HG03159 (cell line): ENCODE measurements around the gene CTDSP1.

Experiments used
- ATAC-seq: cut with Tn5 transposase; IDR thresholded peaks from one replicate; pipeline ENCODE4 v1.9.1; 2021; ENCODE audit warnings: mild to moderate bottlenecking, moderate library complexity; ENCODE audit not compliant: unreplicated experiment

The CTDSP1 gene

DNA sequence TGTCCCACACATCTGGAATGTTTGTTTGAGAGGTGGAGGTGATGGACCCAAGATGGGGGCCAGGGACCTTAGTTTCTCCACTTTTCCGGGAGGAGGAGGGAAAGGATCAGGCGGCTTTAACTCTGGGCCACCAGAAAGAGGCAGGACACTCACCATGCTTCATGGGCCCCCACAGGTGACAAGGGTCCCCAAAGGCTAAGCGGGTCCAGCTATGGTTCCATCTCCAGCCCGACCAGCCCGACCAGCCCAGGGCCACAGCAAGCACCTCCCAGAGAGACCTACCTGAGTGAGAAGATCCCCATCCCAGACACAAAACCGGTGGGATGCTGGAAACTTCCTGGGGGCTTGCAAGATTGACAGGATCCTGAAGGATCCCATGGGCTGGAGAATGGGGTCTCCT lies 16.9 kb upstream of the CTDSP1 start:
- ATAC-seq: no peak

DNA sequence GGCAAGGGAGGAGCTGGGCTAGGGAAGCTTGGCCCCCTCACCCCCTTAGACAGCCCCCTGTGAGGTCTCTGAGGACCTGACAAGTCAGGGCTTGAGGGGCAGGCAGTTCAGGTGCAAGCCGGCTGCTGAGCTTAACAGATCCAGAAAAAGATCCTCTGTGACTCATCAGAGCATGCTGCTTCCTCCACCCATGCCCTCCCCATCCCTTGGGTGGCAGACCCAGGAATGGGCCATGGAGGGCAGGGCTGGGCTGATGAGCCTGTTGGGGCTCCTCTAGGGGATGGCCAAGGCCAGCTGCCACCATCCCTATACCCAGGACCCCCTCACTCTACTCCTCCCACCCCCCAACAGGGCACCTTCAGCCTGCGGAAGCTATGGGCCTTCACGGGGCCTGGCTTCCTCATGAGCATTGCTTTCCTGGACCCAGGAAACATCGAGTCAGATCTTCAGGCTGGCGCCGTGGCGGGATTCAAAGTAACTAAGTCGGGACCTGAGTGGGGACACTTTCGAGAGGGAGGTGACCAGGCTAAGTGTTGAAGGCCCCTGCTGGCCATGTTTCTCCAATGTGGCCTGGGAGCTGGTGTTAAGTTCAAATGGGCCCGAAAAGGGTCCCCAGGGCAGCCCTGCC lies 15.7 kb upstream of the CTDSP1 start:
- ATAC-seq: no peak

DNA sequence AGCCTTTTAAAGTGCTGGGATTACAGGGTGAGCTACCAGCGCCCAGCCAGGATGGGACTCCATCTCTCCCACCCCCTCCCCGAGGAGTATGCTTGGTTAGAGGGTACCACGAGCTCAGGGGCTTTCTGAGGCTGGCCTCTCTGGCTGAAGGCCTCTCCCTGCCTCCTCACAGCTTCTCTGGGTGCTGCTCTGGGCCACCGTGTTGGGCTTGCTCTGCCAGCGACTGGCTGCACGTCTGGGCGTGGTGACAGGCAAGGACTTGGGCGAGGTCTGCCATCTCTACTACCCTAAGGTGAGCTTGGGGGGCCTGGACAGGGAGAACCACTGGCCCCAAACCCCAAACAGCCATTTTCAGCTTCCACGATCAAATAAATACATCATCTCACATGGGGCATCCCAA lies 14.7 kb upstream of the CTDSP1 start:
- no peak for ATAC-seq

DNA sequence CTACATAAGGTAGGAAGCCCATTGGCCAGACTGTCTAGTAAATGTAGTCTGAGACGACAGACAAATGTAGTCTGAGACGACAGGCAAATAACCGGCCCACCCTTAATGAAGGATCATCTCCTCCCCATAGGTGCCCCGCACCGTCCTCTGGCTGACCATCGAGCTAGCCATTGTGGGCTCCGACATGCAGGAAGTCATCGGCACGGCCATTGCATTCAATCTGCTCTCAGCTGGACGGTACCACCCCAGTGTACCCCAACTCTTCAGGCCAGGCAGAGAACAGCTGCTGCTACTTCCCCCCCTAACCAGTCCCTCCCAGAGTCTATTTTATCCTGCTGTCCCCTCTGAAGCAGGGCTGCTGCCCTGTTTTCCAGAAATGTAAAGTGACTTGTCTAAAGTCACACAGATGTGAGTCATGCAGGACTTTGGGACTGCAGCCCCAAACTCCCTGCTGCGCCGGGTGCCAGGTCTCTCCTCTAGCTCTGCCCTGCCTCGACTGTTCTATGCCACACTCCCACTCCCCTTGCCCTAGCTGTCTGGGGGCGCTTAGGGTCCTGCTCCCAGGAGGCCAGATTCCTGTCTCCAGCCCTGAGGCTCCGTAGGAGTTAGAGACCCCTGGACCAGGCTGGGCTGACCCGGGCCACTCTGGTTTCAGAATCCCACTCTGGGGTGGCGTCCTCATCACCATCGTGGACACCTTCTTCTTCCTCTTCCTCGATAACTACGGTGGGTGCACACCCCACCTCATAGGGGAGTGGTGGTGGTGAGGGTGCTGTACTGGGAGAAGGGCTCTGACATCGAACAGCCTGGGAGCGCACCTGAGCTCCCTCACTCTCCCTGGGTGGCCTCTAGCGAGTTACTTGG lies 12.9 kb upstream of the CTDSP1 start:
- no peak for ATAC-seq

DNA sequence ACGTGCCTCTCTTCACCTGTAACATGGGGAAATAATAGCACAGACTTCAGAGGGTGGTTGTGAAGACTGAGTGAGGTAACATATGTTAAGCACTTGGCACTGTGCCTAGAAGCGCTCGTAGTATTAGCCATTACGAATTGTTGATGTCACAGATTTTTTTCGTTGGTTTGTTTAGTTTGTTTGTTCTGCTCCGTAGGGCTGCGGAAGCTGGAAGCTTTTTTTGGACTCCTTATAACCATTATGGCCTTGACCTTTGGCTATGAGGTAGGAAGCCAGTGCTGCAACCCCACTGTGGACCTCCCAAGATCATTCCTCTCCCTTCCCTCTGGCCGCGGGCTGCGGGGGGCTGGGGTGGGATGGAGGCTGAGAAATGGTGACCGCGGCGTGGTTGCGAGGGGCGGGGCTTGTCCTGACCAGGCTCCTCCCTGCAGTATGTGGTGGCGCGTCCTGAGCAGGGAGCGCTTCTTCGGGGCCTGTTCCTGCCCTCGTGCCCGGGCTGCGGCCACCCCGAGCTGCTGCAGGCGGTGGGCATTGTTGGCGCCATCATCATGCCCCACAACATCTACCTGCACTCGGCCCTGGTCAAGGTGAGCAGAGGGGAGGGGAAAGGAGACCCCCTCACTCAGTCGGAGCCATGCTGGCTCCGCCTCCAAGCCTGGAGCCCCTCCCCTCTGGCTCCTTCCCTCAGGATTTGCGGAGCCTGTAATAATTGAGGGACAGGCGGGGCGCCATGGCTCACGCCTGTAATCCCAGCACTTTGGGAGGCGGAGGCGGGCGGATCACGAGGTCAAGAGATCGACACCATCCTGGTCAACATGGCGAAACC lies 12.1 kb upstream of the CTDSP1 start:
- no peak for ATAC-seq

DNA sequence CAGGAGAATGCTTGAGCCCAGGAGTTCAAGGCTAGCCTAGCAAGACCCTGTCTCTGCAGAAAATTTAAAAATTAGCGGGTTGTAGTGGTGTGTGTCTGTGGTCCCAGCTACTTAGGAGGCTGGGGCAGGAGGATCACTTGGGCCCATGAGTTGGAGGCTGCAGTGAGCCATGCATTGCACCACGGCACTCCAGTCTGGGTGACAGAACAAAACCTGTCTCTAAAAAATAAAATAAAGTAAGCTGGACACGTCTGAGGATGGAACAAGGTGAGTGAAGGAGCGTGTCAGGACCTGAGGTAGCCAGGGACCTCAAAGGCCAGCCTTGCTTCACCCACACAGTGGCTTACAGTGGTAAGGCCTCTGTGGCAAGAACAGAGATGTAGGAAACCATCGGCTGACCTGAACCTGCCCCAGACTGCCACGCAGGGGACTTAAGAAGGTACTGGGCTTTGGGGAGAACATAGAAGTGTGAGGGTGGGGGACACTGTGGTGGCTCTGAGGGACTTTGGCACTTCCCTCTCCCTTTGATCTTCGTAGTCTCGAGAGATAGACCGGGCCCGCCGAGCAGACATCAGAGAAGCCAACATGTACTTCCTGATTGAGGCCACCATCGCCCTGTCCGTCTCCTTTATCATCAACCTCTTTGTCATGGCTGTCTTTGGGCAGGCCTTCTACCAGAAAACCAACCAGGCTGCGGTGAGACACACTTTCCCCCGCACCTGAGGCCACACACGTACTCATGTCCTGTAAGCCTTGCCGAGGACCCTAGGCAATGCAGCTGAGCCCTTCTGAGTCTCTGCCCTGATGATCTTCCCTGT lies 10.1 kb upstream of the CTDSP1 start:
- ATAC-seq: no peak

DNA sequence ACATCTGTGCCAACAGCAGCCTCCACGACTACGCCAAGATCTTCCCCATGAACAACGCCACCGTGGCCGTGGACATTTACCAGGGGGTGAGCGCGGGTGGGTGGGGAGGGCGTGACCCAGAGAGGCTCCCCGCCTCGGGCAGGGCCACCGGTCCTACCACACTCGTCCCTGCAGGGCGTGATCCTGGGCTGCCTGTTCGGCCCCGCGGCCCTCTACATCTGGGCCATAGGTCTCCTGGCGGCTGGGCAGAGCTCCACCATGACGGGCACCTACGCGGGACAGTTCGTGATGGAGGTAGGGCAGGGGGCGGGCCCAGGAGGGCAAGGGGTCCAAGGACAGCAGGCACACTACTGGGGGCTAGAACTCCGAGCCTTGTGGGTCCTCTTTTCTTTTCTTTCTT lies 8.5 kb upstream of the CTDSP1 start:
- ATAC-seq: no peak

DNA sequence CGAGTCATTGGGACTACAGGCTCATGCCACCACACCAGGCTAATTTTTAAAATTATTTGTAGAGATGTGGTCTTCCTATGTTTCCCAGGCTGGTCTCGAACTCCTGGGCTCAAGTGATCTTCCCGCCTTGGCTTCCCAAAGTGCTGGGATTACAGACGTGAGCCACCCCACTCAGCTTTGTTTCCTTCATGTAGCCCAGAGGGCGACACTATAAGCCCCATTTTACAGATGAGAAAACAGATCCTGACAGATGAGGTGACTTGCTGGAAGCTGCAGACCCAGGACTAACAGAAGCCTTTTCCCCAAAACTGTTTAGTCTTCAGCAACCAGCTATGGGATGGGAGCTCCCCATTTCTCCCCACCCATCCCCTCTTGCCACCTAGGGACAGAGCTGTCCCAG lies 7.2 kb upstream of the CTDSP1 start:
- no peak for ATAC-seq

DNA sequence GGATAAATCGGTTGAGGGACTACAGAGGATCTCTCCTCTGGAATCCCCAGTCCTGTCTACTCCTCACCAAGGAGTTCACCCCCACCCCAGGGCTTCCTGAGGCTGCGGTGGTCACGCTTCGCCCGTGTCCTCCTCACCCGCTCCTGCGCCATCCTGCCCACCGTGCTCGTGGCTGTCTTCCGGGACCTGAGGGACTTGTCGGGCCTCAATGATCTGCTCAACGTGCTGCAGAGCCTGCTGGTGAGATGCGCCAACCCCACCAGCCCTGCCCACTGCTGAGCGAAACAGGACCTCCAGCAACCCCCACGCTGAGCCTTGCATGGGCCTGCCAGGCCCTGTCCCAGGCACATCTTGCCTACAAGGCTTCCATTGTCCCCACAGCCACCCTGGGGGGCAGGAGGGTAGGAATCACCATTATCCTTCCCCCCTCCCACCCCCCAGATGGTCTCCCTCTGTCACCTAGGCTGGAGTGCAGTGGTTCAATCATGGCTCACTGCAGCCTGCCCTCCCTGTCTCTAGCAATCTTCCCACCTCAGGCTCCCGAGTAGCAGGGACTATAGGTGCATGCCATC lies 6.7 kb upstream of the CTDSP1 start:
- ATAC-seq: no peak

DNA sequence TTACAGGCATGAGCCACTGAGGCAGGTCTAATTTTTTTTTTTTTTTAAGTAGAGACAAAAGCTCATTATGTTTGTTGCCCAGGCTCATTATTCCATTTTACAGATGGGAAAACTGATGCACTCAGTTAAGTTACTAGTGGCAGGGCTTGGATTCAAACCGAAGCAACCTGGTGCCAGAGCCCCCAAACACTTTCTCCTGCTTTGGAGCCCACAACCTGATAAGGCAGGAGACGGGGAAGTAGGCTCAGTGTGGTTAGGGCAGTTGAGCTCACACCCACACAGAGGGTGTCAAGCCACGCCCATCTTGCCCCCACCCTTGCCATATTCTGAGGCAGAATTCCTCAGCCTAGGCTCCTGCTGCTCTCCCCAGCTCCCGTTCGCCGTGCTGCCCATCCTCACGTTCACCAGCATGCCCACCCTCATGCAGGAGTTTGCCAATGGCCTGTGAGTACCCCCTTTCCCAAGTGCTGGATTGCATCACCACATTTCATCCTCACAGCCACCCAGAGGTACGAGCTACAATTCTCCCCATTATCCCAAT lies 5.8 kb upstream of the CTDSP1 start:
- no peak for ATAC-seq

DNA sequence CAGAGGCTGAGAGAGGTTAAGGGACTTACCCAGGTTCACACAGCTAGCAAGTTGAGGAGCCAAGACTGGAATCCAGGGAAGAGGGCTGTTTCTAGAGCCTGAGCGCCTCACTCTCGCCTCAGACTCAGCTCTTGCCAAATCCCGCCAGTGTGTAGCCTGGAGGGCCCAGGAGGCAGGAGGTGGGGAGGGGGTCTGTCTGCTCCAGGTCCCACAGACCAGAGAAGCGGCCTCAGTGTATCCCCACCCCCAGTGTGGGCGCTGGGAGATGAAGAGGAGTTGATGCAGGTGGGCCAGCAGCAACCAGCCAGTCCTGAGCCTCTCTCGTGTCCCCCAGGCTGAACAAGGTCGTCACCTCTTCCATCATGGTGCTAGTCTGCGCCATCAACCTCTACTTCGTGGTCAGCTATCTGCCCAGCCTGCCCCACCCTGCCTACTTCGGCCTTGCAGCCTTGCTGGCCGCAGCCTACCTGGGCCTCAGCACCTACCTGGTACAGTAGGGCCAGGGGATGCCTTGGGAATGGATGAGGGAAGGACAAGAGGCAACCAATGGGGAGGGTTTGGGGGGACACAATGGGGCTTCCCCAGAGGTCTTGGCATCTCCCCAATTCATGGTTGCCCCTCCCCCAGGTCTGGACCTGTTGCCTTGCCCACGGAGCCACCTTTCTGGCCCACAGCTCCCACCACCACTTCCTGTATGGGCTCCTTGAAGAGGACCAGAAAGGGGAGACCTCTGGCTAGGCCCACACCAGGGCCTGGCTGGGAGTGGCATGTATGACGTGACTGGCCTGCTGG lies 5.2 kb upstream of the CTDSP1 start:
- ATAC-seq: no peak

DNA sequence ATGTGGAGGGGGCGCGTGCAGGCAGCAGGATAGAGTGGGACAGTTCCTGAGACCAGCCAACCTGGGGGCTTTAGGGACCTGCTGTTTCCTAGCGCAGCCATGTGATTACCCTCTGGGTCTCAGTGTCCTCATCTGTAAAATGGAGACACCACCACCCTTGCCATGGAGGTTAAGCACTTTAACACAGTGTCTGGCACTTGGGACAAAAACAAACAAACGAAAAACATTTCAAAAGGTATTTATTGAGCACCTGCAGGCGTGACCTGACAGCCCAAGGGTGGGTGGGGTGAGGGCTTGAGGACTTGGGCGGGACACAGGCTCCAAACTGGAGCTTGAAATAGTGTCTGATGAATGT lies 4.6 kb upstream of the CTDSP1 start:
- ATAC-seq: no peak

DNA sequence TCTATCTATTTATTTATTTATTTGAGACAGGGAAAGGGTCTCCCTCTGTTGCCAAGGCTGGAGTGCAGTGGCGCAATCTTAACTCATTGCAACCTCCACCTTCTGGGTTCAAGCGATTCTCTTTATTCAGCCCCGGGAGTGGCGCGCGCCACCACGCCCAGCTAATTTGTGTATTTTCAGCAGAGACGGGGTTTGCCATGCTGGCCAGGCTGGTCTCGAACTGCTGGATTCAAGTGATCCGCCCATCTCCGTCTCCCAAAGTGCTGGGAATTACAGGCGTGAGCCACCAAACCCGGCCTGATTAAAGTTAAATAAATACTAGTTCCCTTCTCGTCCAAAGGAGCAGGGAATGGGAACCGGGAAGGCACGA lies 4.2 kb upstream of the CTDSP1 start:
- no peak for ATAC-seq

DNA sequence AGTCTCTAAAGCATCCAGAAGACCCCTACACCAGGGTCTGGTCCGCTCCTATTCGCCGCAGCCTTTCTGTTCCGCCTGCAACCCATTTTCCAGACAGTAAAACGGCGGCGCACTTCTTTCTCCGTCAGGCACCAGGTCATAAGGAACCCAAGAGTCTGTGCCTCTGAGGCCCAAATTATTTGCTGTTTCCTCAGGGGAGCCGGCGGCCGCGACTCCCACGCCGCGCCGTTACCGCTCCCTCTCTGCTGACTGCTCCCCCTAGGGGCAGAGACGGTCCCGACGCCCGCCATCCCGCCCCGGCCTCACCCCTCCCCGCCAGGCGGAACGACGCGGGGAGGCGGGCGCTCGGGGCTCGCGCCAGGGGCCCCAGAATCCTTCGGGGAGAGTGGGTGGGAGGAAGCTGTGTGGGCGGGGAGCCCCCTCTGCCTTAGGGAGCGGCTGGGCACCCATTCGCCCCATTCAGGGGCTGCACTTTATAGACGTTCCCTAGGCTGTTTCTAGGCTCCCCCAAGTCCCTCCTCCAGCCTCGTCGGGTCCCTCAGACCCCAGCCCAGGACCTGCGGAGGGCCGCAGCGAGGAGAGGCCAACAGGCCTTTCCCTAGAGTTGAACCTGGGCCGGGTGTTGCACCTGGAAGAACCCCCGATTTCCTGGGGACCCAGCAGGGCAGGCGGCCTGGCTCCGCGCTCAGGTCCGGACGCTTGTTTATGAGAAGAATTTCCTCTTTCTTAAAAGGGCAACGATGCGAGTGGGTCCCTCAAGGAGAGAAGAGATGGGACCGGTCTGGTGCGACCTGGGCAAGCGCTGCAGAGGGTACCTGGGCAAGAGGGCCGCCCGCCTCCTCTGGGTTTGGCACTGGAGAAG lies 3.6 kb upstream of the CTDSP1 start:
- ATAC-seq: peak; percentile 47

DNA sequence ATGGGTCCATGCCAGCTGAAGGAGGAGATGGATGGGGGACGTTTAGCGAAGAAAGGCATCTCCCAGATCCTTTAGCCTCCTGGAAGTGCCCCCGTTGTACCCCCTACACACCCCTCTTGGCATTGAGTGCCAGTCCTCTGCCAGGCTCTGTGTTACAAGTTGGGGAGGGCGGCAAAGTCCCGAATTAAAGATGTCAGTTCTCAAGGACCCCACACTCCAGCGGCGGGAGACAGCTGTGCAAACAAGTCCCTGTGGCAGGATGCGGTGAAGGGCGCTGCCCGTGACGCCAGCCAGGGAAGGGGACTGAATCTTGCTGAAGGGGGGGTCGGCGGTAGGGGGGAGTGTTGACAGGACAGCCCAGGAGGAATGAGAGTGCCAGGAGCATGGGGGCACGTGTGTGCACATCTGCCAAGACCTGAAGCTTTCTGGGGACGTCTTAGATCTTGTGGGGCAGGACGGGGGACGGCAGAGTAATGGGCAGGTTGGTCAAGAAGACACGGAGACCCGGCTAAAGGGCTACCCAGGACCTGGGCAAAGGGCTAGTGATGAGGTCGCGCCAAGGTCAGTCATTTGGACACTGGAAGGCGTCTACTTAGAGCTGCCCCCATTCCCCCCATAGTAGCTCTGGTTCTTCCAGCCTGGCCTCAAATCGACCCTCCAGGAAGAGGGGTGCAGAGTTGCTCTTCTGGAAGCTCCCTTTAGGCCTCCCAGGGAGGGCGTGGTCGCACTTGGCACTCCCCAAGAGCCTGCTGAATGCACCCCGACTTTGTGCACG lies 2.8 kb upstream of the CTDSP1 start:
- ATAC-seq: no peak

DNA sequence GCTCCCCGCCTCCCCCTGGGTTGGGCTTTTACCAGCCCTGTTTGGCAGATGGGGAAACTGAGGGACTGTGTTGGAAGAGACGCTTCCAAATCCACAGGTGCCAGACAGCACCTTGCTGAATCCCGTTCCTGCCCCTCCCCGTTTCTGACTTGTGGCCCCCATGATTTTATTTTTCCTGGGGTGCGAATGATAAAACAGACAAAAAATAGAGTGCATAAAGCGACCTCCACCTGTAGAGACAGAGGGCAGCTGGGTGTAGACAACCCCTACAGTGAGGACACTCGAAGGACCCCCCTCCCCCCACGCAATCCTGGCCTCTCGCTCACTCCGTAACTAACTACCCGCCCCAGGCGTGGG lies 2.2 kb upstream of the CTDSP1 start:
- no peak for ATAC-seq

DNA sequence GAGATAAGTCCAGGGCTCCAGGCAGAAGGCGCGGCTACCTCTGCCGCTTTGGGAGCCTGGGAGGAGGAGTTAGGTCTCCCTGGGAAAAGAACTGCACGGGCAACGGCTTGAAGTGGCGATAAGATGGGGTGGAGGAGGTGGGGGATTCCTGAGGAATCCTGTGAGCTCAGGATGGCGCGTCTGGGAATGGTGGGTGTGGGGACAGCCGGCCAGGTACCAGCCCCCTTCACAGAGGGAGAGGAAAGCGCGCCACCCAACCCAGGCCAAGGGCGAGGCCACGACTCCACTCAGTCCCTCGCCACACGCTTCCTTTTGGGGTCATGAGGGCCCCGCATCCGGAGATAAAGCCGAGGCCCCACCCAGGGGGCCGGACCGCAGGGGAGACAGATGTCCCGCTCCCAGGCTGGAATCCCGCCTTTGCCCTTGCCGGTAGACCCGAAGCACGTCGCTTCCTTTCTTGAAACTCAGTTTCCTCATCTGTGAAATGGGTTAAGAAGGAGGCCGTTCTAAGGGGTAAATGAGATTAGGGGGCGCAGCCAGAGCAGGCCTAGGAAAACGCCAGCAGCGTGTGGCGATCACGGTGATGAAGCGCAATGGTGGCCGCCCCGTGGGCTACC lies 1.7 kb upstream of the CTDSP1 start:
- no peak for ATAC-seq
